ENCODE measurements around the gene ARF6.

Gene ARF6

GRCh38 chr14:49908433-49908782 lies 15.5 kb downstream of the ARF6 start:
- H3K4me3 ChIP-seq (ENCODE audit: low read depth, low read length): no peak overlapping the region
- TF ChIP-seq, protein P1, sequence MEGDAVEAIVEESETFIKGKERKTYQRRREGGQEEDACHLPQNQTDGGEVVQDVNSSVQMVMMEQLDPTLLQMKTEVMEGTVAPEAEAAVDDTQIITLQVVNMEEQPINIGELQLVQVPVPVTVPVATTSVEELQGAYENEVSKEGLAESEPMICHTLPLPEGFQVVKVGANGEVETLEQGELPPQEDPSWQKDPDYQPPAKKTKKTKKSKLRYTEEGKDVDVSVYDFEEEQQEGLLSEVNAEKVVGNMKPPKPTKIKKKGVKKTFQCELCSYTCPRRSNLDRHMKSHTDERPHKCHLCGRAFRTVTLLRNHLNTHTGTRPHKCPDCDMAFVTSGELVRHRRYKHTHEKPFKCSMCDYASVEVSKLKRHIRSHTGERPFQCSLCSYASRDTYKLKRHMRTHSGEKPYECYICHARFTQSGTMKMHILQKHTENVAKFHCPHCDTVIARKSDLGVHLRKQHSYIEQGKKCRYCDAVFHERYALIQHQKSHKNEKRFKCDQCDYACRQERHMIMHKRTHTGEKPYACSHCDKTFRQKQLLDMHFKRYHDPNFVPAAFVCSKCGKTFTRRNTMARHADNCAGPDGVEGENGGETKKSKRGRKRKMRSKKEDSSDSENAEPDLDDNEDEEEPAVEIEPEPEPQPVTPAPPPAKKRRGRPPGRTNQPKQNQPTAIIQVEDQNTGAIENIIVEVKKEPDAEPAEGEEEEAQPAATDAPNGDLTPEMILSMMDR (IDR thresholded peaks at IDR 0.05; ENCODE audit: low read depth, low read length, missing control alignments): no peak
- DNase-seq (ENCODE audit: low read depth): no peak

- TF ChIP-seq, protein P1 (IDR thresholded peaks at IDR 0.05; ENCODE audit: low read depth, low read length, missing control alignments): no peak
- no peak overlapping the region for H3K4me3 ChIP-seq (ENCODE audit: low read depth, low read length)
- no peak for DNase-seq (ENCODE audit: low read depth)
Measured at GRCh38 chr14:49909016-49909415, 16.1 kb downstream of the ARF6 start.

DNA sequence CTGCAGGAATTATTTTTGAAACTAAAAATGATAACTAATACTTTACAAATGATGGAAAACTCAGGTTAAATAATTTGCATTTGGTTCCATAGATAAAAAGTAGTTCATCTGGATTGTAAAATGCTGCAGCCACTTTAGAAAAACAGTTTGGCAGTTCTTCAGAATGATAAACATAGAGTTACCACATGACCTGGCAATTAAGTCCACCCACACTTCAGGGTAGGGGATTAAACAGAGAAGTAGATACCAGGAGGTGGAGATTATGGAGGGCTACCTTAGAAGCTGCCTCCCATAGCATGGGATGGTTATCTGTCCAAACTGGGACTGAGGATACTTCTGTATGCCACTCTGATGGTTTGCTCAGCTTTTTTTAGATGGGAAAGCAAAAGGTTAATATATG lies 22.2 kb downstream of the ARF6 start:
- TF ChIP-seq, protein P1 (IDR thresholded peaks at IDR 0.05; ENCODE audit: low read depth, low read length, missing control alignments): no peak
- no peak for DNase-seq (ENCODE audit: low read depth)
- no peak overlapping the region for H3K4me3 ChIP-seq (ENCODE audit: low read depth, low read length)

DNA sequence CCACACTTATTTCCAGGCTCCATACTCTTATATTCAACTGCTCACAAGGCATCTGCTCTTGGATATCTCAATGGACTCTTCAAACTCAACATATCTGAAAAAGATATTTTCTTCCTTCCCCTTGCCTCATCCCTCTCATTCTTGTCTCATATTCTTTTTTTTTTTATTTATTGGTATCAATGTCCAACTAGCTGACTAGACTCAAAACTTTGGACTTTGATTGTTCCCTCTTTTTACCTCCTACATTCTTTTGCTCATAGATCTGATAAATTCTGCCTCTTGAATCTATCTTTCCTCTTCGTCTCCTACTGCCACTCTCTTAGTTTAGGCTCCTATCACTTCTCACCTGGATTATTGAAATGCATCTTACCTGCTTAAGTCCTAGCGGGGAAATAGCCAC lies 25.8 kb downstream of the ARF6 start:
- H3K4me3 ChIP-seq (ENCODE audit: low read depth, low read length): no peak overlapping the region
- TF ChIP-seq, protein P1 (IDR thresholded peaks at IDR 0.05; ENCODE audit: low read depth, low read length, missing control alignments): no peak
- DNase-seq (ENCODE audit: low read depth): no peak

DNA sequence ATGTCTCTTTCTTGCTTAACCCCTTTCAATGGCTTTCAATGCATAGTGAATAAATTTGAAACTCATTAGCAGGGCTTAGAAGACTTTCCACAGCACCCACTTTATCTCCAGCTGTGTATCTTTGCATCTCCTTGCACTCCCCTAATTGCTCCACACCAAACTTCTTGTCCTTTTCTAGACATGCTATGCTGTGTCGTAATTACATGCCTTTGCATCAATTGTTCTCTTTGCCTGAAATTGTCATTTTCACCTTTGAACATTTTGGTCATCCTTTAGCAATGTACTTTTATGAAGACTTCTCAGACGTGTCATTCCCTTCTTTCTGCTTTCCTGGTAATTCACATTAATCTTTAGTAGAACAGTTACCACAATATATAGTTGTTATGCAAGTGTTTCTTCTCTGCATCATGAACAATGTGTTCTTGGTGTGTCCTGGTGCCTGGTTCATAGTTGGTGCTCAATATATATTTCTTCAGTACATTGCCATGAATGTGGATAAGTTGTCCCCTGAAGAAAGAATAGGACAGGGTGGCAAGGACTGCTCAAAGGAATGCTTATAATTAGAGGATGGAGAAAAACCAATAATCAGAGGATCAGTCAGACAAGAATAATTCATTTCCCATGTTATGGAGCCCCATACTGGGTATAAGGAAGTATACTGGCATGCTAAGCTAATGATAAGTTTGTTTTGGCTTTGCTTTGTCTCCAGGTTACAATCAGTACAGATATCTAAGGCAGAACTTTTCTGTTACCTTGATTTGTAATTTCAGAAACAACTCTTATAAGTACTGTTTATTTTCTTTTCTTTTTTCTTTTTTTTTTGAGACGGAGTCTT lies 27.2 kb downstream of the ARF6 start:
- no peak overlapping the region for H3K4me3 ChIP-seq (ENCODE audit: low read depth, low read length)
- TF ChIP-seq, protein P1 (IDR thresholded peaks at IDR 0.05; ENCODE audit: low read depth, low read length, missing control alignments): no peak
- no peak for DNase-seq (ENCODE audit: low read depth)

DNA sequence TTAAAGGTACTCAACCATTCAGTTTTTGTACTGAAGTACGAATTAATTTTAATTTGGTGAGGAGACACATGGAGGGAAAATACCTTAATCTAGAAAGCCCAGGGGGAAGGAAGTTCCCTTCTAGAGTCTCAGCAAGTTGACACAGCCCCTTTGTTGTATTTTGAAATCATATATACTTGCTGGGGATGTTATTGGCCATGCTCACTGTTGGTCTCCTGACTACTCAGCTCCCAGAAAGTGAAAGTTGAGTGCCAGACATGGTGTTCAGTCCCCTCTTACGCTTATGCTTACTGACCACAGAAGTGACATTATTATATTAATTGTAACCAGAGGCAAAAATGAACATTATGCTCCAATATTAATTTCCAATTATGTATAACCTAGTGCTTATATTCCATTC lies 28.1 kb downstream of the ARF6 start:
- no peak overlapping the region for H3K4me3 ChIP-seq (ENCODE audit: low read depth, low read length)
- no peak for DNase-seq (ENCODE audit: low read depth)
- TF ChIP-seq, protein P1 (IDR thresholded peaks at IDR 0.05; ENCODE audit: low read depth, low read length, missing control alignments): no peak

GRCh38 chr14:49921401-49921800 lies 28.5 kb downstream of the ARF6 start:
- no peak overlapping the region for H3K4me3 ChIP-seq (ENCODE audit: low read depth, low read length)
- TF ChIP-seq, protein P1 (IDR thresholded peaks at IDR 0.05; ENCODE audit: low read depth, low read length, missing control alignments): no peak
- DNase-seq (ENCODE audit: low read depth): no peak
